Activated CD4-positive, CD25-positive, alpha-beta regulatory T cell treated with anti-CD3 and anti-CD28 coated beads, Interleukin-2, amount 50 U/mL, for 24 hours (primary cell): ENCODE measurements around the gene AGXT2.
"Not testable (repeated sequence)": the region's sequence is repeated elsewhere in the genome, so short reads cannot be mapped to it uniquely, and the experiment has no call there.

ENCODE experiments used
- ATAC-seq, 2 donors: fragments of 150-1000 bp; cut with Tn5 transposase; one replicate each; pipeline ENCODE4 v1.10.0; 2021; ENCODE audit warnings: mild to moderate bottlenecking in 1 of 2, moderate library complexity in 1 of 2

AGXT2 gene

GRCh38 chr5:35012365-35012764 is 35.4 kb downstream of the AGXT2 start:
- ATAC-seq: no peak

GRCh38 chr5:35010676-35011075 is 37.1 kb downstream of the AGXT2 start:
- no peak for ATAC-seq

- ATAC-seq: no peak
Measured at GRCh38 chr5:35009657-35010056, 38.1 kb downstream of the AGXT2 start.

GRCh38 chr5:35009019-35009418 is 38.7 kb downstream of the AGXT2 start:
- no peak for ATAC-seq

- no peak for ATAC-seq
Measured at GRCh38 chr5:35004771-35005170, 43.0 kb downstream of the AGXT2 start.

GRCh38 chr5:35004200-35004599 is 43.5 kb downstream of the AGXT2 start:
- ATAC-seq: no peak

- no peak for ATAC-seq
Measured at GRCh38 chr5:35003018-35003957, 44.5 kb downstream of the AGXT2 start.

- ATAC-seq: no peak
Measured at GRCh38 chr5:35002459-35002858, 45.3 kb downstream of the AGXT2 start.

- no peak for ATAC-seq
Measured at GRCh38 chr5:35001842-35002241, 45.9 kb downstream of the AGXT2 start.

GRCh38 chr5:34998058-34998789 is 49.5 kb downstream of the AGXT2 start:
- ATAC-seq: no peak

- ATAC-seq: no peak
Measured at GRCh38 chr5:34996261-34996660, 51.5 kb downstream of the AGXT2 start.

- no peak for ATAC-seq
Measured at GRCh38 chr5:34993951-34994350, 53.8 kb downstream of the AGXT2 start.

- no peak for ATAC-seq
Measured at GRCh38 chr5:34991486-34992238, 56.1 kb downstream of the AGXT2 start.

- no peak for ATAC-seq
Measured at GRCh38 chr5:34986965-34987364, 60.8 kb downstream of the AGXT2 start.

- no peak for ATAC-seq
Measured at GRCh38 chr5:34982823-34983222, 64.9 kb downstream of the AGXT2 start.

GRCh38 chr5:34978681-34979080 is 69.1 kb downstream of the AGXT2 start:
- no peak for ATAC-seq

GRCh38 chr5:34977934-34978613 is 69.7 kb downstream of the AGXT2 start:
- no peak for ATAC-seq

GRCh38 chr5:34976347-34976746 is 71.4 kb downstream of the AGXT2 start:
- ATAC-seq: no peak

- not testable (repeated sequence) for ATAC-seq
Measured at GRCh38 chr5:34971655-34972054, 76.1 kb downstream of the AGXT2 start.

GRCh38 chr5:34970552-34970951 is 77.2 kb downstream of the AGXT2 start:
- no peak for ATAC-seq

GRCh38 chr5:34968258-34968657 is 79.5 kb downstream of the AGXT2 start:
- no peak for ATAC-seq

GRCh38 chr5:34967540-34967939 is 80.2 kb downstream of the AGXT2 start:
- ATAC-seq: no peak

GRCh38 chr5:34959323-34959722 is 88.4 kb downstream of the AGXT2 start:
- ATAC-seq: peak; percentile 65 to 69
